ENCODE results near the gene ANKRD42.
"Not testable (repeated sequence)": the region's sequence is repeated elsewhere in the genome, so short reads cannot be mapped to it uniquely, and the experiment has no call there.

Gene ANKRD42

DNA sequence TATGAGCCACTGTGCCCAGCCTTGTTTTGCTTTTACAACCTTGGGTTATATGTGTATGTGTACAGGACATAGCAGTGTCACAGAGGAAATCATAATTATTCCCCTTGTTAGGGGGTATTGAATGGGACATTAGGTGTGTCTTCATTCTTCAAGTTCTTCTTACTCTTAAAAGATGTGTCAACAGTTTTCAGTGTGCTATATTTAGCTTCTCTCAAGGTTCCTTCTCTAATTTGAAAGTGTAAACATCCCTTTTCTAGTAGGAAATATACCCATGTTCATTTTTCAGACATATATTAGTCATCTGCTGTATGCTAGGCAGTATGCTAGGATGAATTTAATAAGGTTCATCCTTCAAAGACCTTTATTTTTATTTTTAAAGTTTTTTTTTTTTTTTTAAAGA is 19.5 kb upstream of the ANKRD42 start:
- FAIRE-seq = no peak

DNA sequence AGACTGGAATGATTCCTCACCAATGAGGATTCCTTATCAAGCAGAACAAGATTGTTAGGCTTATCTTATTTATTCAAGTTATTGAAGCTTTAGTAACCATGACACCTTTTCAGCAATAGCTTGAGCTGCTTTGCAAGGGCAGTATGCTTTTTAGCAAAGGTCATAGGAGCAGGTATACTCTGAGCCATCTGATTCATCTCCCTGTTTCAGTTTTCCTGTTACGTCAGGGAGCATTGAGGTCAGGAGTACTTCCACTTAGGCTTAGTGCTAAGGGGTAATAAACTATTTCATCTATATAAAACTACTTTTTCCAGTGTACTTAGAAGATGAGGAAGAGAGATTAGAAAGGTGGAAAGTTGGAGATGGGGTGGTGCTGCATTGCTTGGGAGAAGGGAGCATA is 17.7 kb upstream of the ANKRD42 start:
- FAIRE-seq = no peak

DNA sequence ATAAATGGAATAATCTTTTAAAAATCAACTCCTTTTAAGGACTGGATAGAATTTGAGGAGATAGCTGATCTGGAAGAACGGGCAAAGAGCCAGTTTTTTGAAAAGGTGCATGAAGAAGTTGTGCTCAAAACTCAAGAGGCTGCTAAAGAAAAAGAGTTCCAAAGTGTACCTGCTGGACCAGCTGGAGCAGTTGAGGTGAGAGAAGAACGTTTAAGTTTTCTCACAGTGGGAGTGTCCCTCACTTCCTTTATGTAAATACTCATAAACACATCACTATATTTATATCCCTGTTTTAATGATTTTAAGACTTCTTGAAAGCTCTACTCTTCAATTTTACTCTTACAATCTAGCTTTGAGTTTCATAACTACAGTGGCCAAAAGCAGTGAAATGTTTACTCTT is 11.7 kb upstream of the ANKRD42 start:
- FAIRE-seq = no peak

DNA sequence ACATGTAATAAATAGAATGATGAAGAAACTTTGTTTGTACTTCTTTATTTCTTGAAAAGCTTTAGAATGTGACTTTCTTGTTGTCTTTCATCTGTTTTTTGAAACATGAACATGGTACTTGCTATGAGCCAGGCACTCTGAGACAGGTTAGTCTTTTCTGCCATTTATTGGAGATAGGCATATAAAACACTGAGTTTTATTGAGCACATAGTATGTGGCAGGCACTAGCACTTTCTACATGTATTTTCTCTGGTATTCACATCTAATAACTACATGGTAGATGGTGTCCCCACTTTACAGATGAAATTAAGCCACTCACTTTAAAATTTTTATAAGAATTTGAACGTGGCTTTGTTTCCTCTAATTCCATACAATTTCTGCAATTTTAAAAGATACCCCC is 7.7 kb upstream of the ANKRD42 start:
- no peak for FAIRE-seq

DNA sequence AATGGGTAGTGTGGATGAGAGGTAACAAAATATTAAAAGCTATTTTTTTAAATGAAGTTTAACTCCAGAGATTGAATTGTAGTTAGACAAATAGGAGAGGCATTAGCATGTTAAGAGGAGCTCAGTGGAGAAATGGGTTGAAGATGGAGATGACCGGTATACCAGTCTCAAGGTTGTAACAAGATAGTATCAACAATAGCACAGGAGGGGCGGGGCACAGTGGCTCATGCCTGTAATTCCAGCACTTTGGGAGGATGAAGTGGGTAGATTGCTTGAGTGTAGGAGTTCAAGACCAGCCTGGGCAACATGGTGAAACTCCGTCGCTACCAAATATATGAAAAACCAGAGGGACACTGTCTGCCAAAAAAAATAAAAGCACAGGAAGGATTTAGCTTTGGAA is 6.0 kb upstream of the ANKRD42 start:
- no peak for FAIRE-seq

DNA sequence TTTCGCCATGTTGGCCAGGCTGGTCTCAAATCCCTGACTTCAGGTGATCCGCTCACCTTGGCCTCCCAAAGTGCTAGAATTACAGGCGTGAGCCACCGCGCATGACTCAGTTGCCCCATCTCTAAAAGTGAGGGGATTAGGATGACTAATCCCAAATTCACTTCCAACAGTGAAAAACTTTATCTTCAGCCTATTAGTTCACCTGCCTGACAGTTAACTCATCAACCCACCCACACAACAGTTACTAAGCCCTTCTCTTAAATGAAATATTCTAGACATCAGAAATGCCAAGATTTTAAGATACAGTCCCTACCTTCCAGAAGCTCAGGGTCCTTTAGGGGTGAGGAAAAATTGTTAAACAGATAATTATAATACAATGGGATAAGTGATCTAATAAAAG is 2.0 kb upstream of the ANKRD42 start:
- no peak for FAIRE-seq

DNA sequence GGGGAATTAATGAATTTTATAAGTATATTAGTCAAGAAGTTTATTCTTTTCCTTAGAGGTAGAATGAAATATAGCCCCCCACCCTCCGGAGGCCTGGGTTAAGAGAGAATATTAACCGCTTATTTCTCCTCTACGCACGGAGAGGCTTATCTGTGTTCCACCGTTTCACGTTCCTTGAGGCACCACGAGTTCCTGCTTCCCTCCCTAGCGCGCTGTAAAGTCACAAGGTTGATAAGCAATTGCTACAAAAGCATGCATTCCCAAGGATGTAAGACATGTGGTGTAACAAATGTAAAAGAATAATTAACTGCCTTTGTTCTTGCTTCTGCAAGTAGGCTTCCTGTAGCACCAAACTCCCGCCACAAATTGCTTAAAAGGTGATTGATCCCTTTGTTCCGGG is 1.5 kb upstream of the ANKRD42 start:
- FAIRE-seq = no peak

DNA sequence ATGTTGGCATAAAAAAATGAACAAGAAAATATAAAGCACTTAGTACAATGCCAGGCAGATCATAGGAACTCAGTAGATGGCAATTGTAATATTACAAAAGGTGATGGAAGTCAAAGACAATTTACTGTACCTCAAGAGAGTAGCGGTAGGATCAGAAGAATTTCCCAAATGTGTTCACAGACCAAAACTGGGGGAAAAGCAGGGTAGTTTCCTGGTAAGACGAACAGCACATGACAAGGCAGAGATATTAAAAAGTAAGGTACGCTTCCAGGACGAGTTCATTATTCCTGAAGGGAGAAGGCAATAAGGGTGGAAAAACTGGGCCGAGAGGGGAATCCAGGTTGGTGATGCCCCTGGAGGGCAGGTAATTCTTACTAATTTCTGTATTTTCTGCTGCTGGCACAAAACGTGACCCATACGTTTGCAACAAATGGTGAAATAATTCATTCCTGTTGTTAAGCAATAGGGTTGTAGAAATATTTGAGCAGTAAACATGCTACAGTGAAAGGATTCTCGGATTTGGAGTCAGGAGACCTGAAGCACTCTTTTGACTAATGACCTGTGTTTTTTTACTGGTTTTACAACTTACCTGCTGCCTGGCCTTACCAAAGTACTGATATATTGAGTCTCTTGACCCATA is 786 bp upstream of the ANKRD42 start:
- FAIRE-seq = no peak

DNA sequence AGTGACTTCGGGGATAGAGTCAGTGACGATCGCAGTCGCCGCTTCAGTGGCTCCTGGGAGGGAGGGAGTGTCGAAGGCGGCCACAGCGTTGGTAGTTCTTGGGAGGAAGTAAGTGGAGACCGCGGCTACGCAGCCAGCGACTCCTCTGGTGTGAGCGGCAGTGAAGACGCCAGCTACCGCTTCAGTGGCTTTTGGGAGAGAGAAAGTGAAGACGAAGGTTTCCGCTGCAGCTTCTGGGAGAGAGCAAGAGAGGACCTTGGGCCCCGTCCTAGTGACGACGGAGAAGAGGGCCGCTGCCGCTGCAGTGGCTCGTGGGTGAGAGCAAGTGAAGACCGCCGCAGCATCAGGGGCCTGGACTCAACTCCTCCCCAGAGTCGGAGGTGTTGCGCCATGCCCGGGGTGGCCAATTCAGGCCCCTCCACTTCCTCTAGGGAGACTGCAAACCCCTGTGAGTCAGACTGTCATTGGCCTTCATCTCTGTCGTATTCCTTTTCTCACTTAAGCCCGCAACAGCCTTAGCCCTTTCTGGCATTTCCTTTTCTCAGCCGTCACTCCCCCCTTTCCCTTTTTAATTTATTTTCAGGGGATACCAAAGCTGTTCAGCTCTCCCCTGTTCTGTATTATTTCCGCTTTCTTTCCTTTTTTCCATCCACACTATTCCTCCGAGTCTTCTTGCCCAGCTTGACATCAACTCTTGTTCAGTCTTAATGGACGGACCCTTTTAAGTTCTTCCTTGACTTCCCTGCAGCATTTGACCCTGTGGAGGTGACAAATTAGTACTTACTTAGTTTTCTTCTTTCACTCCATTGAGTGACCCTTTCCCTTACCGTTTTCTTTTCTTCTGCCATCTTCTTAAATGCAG is 1.0 kb downstream of the ANKRD42 start:
- no peak for FAIRE-seq

DNA sequence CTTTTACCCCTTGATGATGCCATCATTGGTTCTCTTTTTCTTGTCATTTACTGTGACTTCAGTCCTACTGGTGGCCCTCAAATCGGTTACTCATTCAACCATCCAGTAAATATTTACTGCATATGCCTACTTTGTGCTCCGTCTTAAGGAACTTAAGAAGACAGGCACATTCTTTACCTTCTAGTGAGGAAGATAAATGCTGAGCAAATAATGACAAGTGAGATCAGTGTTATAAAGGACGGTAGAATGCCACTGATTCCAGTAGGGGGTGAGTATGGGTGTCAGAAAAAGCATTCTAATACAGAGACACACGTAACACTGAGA is 1.6 kb downstream of the ANKRD42 start:
- FAIRE-seq = no peak

DNA sequence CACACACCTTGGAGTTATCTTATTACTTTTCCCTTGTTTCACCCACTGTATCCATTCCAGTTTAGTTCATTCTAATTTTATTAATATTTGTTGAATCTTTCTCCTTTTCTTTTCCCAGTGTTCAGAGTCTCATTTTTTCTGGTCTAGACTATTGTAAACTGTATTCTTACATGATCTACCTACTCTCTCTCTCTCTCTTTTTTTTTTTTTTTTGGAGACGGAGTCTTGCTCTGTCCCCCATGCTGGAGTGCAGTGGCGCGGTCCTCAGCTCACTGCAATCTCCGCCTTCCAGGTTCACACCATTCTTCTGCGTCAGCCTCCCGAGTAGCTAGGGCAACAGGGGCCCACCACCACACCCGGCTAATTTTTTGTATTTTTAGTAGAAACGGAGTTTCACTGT is 2.1 kb downstream of the ANKRD42 start:
- no peak for FAIRE-seq

DNA sequence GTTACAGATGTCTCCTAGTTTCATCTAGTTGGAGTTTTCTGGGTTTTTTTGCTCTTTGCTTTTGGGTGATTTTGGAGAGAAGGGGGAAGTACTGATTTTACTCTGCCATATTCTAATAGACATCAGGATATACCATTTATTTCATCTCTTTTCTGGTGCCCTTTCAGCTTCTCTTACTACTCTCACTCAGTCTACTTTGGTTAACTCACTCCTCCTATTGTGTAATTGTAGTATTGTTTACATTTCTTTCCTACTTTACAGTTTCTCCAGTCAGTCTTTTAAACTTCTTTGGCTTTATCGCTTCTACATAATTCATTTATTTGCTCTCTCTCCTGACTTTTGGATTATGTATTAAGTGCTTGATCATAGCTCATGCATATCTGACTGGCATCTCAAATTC is 6.5 kb downstream of the ANKRD42 start:
- FAIRE-seq = no peak

DNA sequence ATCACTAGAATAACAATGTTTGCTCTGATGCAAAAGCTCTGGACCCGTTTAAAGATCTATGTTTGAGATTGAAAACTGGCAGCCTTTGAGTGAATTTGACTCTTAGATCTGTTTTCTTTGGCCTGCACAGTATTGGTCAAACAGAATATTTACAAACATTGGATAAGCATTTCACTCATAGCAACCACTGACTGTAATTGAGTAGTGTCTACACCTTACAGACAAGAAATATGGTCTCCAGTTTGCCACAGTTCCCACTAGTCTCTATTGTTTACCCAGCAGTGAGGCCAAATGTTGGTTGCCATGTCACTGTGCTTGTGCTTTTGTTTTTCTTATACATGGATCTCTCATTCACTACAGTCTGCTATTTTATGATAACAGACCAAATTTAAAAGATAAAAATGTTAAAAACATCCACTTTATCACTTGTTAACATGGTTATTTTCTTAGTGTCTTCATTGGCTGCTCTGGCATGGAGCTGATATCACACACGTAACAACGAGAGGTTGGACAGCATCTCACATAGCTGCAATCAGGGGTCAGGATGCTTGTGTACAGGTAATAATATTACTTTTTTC is 12.2 kb downstream of the ANKRD42 start:
- FAIRE-seq = no peak

DNA sequence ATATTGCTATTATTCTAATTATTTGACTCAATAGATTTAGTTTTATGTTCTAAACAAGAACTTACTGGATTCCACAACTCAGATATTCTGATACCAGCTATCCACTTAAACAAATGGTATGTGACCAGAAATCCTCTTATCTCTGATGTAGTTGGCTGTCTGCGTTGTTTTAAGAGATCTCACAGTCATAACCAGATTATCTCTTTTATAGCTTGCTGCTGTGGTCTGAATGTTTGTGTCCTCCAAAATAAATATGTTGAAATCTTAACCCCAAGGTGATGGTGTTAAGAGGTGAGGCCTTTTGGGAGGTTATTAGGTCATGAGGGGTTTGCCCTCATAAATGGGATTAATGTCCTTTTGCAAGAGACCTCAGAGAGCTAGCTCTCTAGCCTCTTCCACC is 12.7 kb downstream of the ANKRD42 start:
- FAIRE-seq = no peak

DNA sequence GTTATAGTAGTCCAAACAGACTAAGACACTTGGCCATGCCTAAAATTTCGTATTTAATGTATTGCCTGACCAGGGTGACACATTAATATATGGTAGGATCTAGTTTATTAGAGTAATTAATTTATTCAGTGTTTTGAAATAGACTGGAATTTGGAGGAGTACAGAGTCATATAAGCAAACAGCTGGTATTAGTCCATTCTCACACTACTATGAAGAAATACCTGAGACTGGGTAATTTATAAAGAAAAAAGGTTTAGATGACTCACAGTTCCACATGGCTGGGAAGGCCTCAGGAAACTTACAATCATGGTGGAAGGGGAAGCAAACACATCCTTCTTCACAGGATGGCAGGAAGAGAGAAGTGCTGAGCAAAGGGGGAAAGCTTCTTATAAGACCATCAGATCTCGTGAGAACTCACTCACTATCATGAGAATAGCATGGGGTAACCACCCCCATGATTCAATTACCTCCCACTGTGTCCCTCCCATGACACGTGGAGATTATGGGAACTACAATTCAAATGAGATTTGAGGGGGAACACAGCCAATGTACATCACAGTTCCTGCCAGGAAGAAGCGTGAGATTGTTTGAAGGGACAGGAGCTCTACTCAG is 13.4 kb downstream of the ANKRD42 start:
- FAIRE-seq = not testable (repeated sequence)

DNA sequence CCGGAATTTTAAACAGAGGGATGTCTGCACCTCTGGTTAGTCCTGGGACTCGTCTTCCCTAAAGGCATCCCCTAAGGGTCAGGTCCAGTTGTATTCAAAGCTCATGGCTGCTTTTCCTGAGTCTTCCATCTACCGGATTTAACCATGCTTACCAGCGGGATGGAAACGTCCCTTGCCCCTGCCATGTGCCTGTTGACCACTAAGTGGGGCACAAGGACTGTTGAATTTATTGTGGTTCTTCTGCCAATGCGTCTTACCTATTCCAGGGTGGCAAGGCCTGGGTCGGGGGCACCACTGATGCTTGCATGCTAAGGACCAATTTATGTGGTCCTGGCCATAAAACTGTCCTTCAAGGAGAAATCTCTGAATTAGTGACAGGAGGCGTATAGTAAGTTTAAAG is 25.6 kb downstream of the ANKRD42 start:
- FAIRE-seq = no peak

DNA sequence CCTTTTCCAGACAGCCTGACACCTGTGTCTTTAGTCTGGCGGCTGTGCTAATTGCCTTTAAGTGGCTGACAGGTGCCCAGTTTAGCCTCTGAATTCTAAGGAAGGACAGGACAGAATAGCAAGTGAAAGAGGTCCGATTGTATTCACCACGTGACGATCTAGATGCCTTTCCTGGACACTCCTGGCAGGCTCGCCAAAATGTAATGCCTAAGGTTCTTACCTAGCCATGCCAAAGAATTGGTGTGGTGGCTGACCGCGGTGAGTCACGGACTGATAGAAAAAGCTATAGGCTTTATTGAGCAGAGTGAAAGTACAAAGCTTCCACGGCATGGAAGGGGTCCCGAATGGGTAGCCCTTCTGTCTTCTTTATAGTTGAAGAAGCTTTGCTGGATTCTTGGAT is 26.7 kb downstream of the ANKRD42 start:
- FAIRE-seq = no peak

DNA sequence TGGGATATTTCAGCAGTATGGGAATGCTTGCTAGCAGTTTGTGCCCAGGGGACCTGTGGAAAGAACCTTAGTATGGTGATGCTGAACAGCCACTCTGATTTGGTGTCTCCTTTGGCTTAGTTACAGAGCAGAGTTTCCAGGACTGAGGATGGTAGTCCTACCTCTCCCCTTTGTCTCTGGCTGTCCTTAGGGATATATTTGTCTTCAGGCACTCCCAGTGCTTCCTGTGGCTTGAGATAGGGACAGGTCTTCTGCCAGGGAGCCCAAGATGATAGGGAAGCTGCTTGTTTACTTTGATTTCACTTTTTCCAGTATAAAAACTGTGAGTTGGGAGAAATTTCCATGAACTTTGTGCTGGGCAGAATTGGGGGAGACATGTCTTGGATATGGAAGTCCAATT is 28.2 kb downstream of the ANKRD42 start:
- no peak for FAIRE-seq

DNA sequence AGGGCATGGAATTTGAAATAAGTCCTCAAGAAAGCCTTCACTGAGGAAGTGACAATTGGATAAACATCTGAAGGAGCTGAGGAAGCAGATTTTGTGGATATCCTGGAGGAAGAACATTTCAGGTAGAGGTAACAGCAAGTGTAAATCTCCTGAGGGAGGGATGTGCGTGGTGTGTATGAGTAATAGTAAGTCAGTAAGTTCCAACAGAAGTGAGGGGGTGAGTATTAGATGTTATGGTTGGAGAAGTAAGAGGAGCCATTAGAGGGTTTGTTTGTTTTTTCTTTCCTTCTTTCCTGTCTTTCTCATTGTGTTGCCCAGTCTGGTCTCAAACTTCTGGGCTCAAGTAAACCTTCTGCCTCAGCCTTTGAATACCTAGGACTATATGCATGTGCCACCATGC is 29.0 kb downstream of the ANKRD42 start:
- FAIRE-seq = no peak

DNA sequence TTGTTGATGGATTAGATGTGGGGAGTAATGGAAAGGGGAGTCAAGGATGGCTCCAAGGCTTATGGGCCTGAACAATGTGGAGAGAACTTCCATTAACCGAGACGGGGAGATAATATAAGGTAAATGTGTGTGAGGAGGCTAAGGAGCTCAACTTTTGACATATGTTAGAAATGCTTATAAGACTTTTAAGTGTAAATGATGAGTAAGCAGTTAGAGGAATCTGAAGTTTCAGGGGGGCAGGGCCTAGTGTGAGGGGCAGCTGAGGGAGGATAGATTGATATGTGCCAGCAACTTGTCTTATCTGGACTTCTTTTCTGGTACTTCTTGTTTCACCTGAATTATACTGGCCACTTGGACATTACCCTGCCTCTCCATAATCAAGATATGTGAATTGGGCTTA is 29.9 kb downstream of the ANKRD42 start:
- FAIRE-seq = no peak

DNA sequence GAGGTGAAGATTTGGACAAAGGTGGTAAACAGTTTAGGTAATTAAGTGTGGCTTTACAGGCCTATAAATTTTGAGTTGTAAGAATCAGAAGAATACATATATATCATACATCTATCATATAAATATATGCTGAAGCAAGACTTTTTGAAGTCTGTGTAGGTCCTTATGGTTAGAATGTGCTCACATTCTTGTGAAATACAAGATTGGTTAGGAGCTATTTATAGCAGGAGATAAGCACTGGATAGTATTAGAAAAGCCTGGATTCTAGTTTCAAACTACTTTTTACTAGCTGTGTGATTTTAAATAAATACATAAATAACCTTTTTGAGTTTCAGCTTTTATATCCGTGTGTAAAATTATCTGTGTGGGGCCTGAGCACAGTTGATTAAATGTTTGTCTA is 42.3 kb downstream of the ANKRD42 start:
- no peak for FAIRE-seq

DNA sequence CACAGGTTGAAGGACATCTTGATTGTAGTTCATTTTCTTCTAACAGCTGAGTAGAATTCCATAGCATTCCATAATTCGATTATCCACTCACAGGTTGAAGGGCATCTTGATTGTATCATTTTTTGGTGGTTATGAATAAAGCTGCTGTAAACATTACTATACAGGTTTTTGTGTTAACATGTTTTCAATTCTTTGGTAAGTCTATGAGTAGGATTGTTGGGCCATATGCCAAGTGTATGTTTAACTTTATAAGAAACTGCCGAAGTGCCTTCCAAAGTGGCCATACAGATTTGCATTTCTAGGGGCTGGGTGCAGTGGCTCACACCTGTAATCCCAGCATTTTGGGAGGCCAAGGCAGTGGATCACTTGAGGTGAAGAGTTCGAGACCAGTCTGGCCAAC is 44.6 kb downstream of the ANKRD42 start:
- no peak for FAIRE-seq

DNA sequence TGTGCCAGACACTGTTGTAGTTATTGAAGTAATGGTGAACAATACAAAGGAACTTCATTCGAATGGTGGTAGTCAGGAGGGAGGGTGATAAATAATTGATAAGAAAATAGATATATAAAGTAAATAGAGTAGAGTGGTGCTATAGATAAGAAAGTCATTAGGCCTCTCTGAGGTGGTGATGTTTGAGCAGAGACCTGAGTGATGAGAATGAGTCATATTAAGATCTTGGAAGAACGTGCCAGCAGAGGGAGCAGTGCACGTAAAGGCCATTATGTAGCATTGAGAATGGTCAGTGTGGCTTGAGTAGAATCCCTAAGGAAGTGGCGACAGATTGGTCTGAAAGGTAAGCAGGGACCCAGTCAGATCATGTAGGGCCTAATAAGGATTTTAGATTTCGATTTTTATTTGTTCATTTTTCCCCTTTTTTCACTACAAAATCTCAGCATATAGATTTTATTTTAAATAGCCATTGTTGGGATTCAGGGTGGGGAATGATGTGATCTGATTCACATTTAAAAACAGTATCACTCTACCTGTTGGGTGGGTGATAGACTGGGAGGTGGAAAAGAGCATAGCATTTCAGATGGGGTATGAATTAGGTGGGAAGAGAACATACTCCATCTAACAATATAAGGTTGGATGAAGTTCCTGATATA is 47.9 kb downstream of the ANKRD42 start:
- FAIRE-seq = peak; percentile 11

DNA sequence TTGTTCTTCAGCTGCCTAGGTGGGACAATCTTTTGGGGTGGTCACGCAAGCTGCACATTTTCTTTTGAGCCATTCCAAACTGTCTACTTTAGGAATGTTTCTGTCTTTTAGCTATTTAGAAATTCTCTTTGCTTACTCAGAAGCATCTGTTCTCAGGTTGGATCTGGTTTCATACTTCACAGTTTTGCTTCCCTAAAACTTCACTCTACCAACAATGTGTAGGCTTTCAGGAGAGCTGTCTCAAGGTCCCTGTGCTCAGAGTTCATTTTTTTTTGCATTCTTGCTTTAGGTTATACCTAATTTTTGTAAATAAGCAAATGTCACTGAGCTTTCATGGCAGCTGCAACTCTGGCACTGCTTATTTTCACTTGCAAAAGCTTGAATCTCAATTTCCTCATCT is 55.9 kb downstream of the ANKRD42 start:
- FAIRE-seq = no peak

Data from TTC549 (cell line).